Activated T-cell treated with anti-CD3 and anti-CD28 coated beads, Interleukin-2, amount 50 U/mL, for 48 hours (primary cell): ENCODE results near the gene SLC12A5.

Experiments used
- DNase-seq, 2 experiments: peaks; one replicate each; pipeline ENCODE4 v3.0.0-alpha.2; 2020

SLC12A5 gene

GRCh38 chr20:46006964-46007363, 22.1 kb upstream of the SLC12A5 start:
- no peak for DNase-seq

GRCh38 chr20:46007671-46008070, 21.3 kb upstream of the SLC12A5 start:
- DNase-seq, result no peak

- no peak for DNase-seq
Observed at GRCh38 chr20:46009816-46010215, 19.2 kb upstream of the SLC12A5 start.

- DNase-seq, result peak; percentile 53 to 69
Observed at GRCh38 chr20:46010491-46011391, 18.3 kb upstream of the SLC12A5 start.

- DNase-seq, result peak; percentile 74
Observed at GRCh38 chr20:46011631-46012482, 17.2 kb upstream of the SLC12A5 start.

GRCh38 chr20:46012921-46013320, 16.1 kb upstream of the SLC12A5 start:
- no peak for DNase-seq

GRCh38 chr20:46013322-46013828, 15.6 kb upstream of the SLC12A5 start:
- no peak for DNase-seq

- DNase-seq, result peak; percentile 77 to 82
Observed at GRCh38 chr20:46013829-46014516, 15.0 kb upstream of the SLC12A5 start.

GRCh38 chr20:46014517-46015396, 14.3 kb upstream of the SLC12A5 start:
- no peak for DNase-seq

- DNase-seq, result no peak
Observed at GRCh38 chr20:46017272-46017671, 11.7 kb upstream of the SLC12A5 start.

- no peak for DNase-seq
Observed at GRCh38 chr20:46018112-46018511, 10.9 kb upstream of the SLC12A5 start.

GRCh38 chr20:46018611-46019010, 10.4 kb upstream of the SLC12A5 start:
- no peak for DNase-seq

GRCh38 chr20:46020555-46020954, 8.5 kb upstream of the SLC12A5 start:
- no peak for DNase-seq

- peak; percentile 75 to 77 for DNase-seq
Observed at GRCh38 chr20:46021361-46022359, 7.4 kb upstream of the SLC12A5 start.

- peak; percentile 84 for DNase-seq
Observed at GRCh38 chr20:46022411-46023147, 6.4 kb upstream of the SLC12A5 start.

- no peak for DNase-seq
Observed at GRCh38 chr20:46023148-46023484, 5.9 kb upstream of the SLC12A5 start.

GRCh38 chr20:46023999-46024398, 5.0 kb upstream of the SLC12A5 start:
- no peak for DNase-seq

- DNase-seq, result no peak
Observed at GRCh38 chr20:46025376-46025783, 3.6 kb upstream of the SLC12A5 start.

- DNase-seq, result peak in 1 of 2 experiments; percentile 44
Observed at GRCh38 chr20:46027245-46027853, 1.7 kb upstream of the SLC12A5 start.
